ENCODE measurements around the gene CAD.

CAD gene

GRCh38 chr2:27238976-27239375 is 21.8 kb downstream of the CAD start:
- Histone ChIP-seq H3K4me1 (ENCODE audit: control insufficient read depth in 1 of 2, insufficient read depth in 1 of 2, low read depth in 1 of 2, low read length in 1 of 2) (no peaks in the 10 kb centered on the region), H3K27ac (no peak overlapping the region), H3K27me3 (no peaks in the 10 kb centered on the region), H3K4me3 (ENCODE audit: low read depth in 1 of 2, low read length in 1 of 2) (no peak overlapping the region), H3K9me3 (no peaks in the 10 kb centered on the region), H3K36me3 (peaks cover 98% of the 10 kb centered on the region)
- TF ChIP-seq CTCF (IDR thresholded peaks at IDR 0.05) = no peak

GRCh38 chr2:27240406-27240805 is 23.2 kb downstream of the CAD start:
- Histone ChIP-seq H3K36me3 (peaks cover 92% of the 10 kb centered on the region), H3K9me3 (no peaks in the 10 kb centered on the region)
- TF ChIP-seq CTCF (IDR thresholded peaks at IDR 0.05) = no peak

GRCh38 chr2:27241761-27242613 is 24.8 kb downstream of the CAD start:
- Histone ChIP-seq H3K9me3 (no peaks in the 10 kb centered on the region), H3K27ac (no peak overlapping the region), H3K36me3 (peaks cover 78% of the 10 kb centered on the region), H3K4me3 (ENCODE audit: low read depth in 1 of 2, low read length in 1 of 2) (no peak overlapping the region), H3K27me3 (no peaks in the 10 kb centered on the region), H3K4me1 (ENCODE audit: control insufficient read depth in 1 of 2, insufficient read depth in 1 of 2, low read depth in 1 of 2, low read length in 1 of 2) (no peaks in the 10 kb centered on the region)
- no peak for TF ChIP-seq CTCF (IDR thresholded peaks at IDR 0.05)

More at GRCh38 chr2:27240406-27240805, 23.2 kb downstream of the CAD start:
- Histone ChIP-seq H3K27me3 (no peaks in the 10 kb centered on the region), H3K4me1 (ENCODE audit: control insufficient read depth in 1 of 2, insufficient read depth in 1 of 2, low read depth in 1 of 2, low read length in 1 of 2) (no peaks in the 10 kb centered on the region), H3K27ac (no peak overlapping the region), H3K4me3 (ENCODE audit: low read depth in 1 of 2, low read length in 1 of 2) (no peak overlapping the region)

GRCh38 chr2:27242614-27242951 is 25.4 kb downstream of the CAD start:
- no peaks in the 10 kb centered on the region for H3K4me1 ChIP-seq (ENCODE audit: control insufficient read depth in 1 of 2, insufficient read depth in 1 of 2, low read depth in 1 of 2, low read length in 1 of 2)
- H3K27me3 ChIP-seq = no peaks in the 10 kb centered on the region
- no peaks in the 10 kb centered on the region for H3K9me3 ChIP-seq
- H3K36me3 ChIP-seq = peaks cover 72% of the 10 kb centered on the region
- H3K27ac ChIP-seq = no peak overlapping the region
- no peak overlapping the region for H3K4me3 ChIP-seq (ENCODE audit: low read depth in 1 of 2, low read length in 1 of 2)
- no peak for TF ChIP-seq CTCF (IDR thresholded peaks at IDR 0.05)

GRCh38 chr2:27243391-27244130 is 26.4 kb downstream of the CAD start:
- Histone ChIP-seq H3K9me3 (no peaks in the 10 kb centered on the region), H3K36me3 (peaks cover 62% of the 10 kb centered on the region), H3K4me3 (ENCODE audit: low read depth in 1 of 2, low read length in 1 of 2) (no peak overlapping the region), H3K4me1 (ENCODE audit: control insufficient read depth in 1 of 2, insufficient read depth in 1 of 2, low read depth in 1 of 2, low read length in 1 of 2) (no peaks in the 10 kb centered on the region), H3K27me3 (no peaks in the 10 kb centered on the region), H3K27ac (no peak overlapping the region)
- TF ChIP-seq CTCF (IDR thresholded peaks at IDR 0.05) = no peak

Measured in neutrophil (primary cell).